HepG2 (cell line): ENCODE results near the gene CHN2. TPM values are rescaled to one million over a fixed set of nuclear protein-coding genes. Genes with fewer than 3 reads are reported as not detected.
A peak's percentile ranks its signal among the peaks of the same experiment; 100 is the strongest.

Experiments
- ATF4 ChIP-seq, 2 experiments: fragments of 450-650 bp in 1 of 2; sonication (generic) in 1 of 2; formaldehyde crosslinking; IDR thresholded peaks; 2 replicates each; pipeline versions ENCODE4 v1.5.0 to v1.8.0; 2020 to 2022; ENCODE audit warnings: mild to moderate bottlenecking in 1 of 2, missing genetic modification reagents in 1 of 2
- ATF7-NPFF ChIP-seq: sonication (generic); formaldehyde crosslinking; IDR thresholded peaks from 2 replicates; pipeline ENCODE4 v1.8.1; 2023; ENCODE audit warnings: mild to moderate bottlenecking, low read depth, missing genetic modification reagents, moderate library complexity
- ELF3 ChIP-seq: IDR thresholded peaks from 2 replicates; pipeline ENCODE4 v1.6.1; 2016; ENCODE audit warnings: missing genetic modification reagents, missing compliant biosample characterization
- FOXK1 ChIP-seq: sonication (generic); formaldehyde crosslinking; IDR thresholded peaks from 2 replicates; pipeline ENCODE4 v1.4.0; 2020; ENCODE audit warnings: low read depth, missing genetic modification reagents, borderline replicate concordance
- GMEB1 ChIP-seq: sonication (generic); formaldehyde crosslinking; IDR thresholded peaks from 2 replicates; pipeline ENCODE4 v1.5.1; 2020; ENCODE audit warnings: missing genetic modification reagents, mild to moderate bottlenecking, borderline replicate concordance
- HIC2 ChIP-seq: sonication (generic); formaldehyde crosslinking; IDR thresholded peaks from 2 replicates; pipeline ENCODE4 v1.9.0; 2022; ENCODE audit warnings: low read depth, missing genetic modification reagents
- HOXA3 ChIP-seq: sonication (generic); formaldehyde crosslinking; IDR thresholded peaks from 2 replicates; pipeline ENCODE4 v1.5.0; 2020; ENCODE audit warnings: missing genetic modification reagents
- MAFK ChIP-seq, 2 experiments: IDR thresholded peaks in 1 of 2; conservative IDR thresholded peaks in 1 of 2; 2 replicates each; pipeline ENCODE4 v1.6.1; 2011; ENCODE audit warnings: improper control_type of control experiment in 2 of 2, low read length in 2 of 2
- MEIS2 ChIP-seq: sonication (generic); formaldehyde crosslinking; IDR thresholded peaks from 2 replicates; pipeline ENCODE4 v1.9.0; 2021; ENCODE audit warnings: mild to moderate bottlenecking, missing genetic modification reagents
- NFE2 ChIP-seq: sonication (generic); formaldehyde crosslinking; IDR thresholded peaks from 2 replicates; pipeline ENCODE4 v1.4.0; 2020; ENCODE audit warnings: missing genetic modification reagents
- NR2C2 ChIP-seq: sonication (generic); formaldehyde crosslinking; IDR thresholded peaks from 2 replicates; pipeline ENCODE4 v1.4.0; 2020; ENCODE audit warnings: missing genetic modification reagents, mild to moderate bottlenecking, moderate library complexity, borderline replicate concordance
- RAD21 ChIP-seq: fragments of 450-650 bp; formaldehyde crosslinking; IDR thresholded peaks from 2 replicates; pipeline ENCODE4 v1.5.0; 2020; ENCODE audit warnings: mild to moderate bottlenecking
- REPIN1 ChIP-seq: sonication (generic); formaldehyde crosslinking; IDR thresholded peaks from 2 replicates; pipeline ENCODE4 v1.8.0; 2022; ENCODE audit warnings: missing genetic modification reagents, low read depth, mild to moderate bottlenecking, borderline replicate concordance
- SMARCC2 ChIP-seq: fragments of 450-650 bp; IDR thresholded peaks from 2 replicates; pipeline ENCODE4 v1.6.1; 2017; ENCODE audit warnings: antibody characterized with exemption, mild to moderate bottlenecking
- SOX5 ChIP-seq: IDR thresholded peaks from 2 replicates; pipeline ENCODE4 v1.6.1; 2016; ENCODE audit warnings: borderline replicate concordance
- SPEN ChIP-seq: sonication (generic); formaldehyde crosslinking; IDR thresholded peaks from 2 replicates; pipeline ENCODE4 v1.5.1; 2020; ENCODE audit warnings: low read depth, mild to moderate bottlenecking, missing genetic modification reagents
- TBL1XR1 ChIP-seq: fragments of 150-350 bp; IDR thresholded peaks from 2 replicates; pipeline ENCODE4 v1.6.1; 2014; ENCODE audit warnings: borderline replicate concordance, low read length; ENCODE audit not compliant: partially characterized antibody
- TFAP4 ChIP-seq: sonication (generic); IDR thresholded peaks from 2 replicates; pipeline ENCODE4 v1.6.1; 2016; ENCODE audit warnings: low read depth, borderline replicate concordance
- TRIM24 ChIP-seq: sonication (generic); formaldehyde crosslinking; IDR thresholded peaks from 2 replicates; pipeline ENCODE4 v1.8.0; 2022; ENCODE audit warnings: mild to moderate bottlenecking, missing genetic modification reagents
- ZGPAT ChIP-seq: IDR thresholded peaks from 2 replicates; pipeline ENCODE4 v1.6.1; 2016; ENCODE audit warnings: mild to moderate bottlenecking
- ZNF709 ChIP-seq: sonication (generic); formaldehyde crosslinking; IDR thresholded peaks from 2 replicates; pipeline ENCODE4 v1.5.0; 2020; ENCODE audit warnings: mild to moderate bottlenecking, missing genetic modification reagents
- ZNF746 ChIP-seq: sonication (generic); formaldehyde crosslinking; IDR thresholded peaks from 2 replicates; pipeline ENCODE4 v1.8.0; 2022; ENCODE audit warnings: mild to moderate bottlenecking, missing genetic modification reagents
- polyA plus RNA-seq, 8 experiments: library from polyadenylated mRNA; depleted of rRNA in 3 of 8; stranded (reverse) in 7 of 8; unstranded in 1 of 8; fragments of >200 nt; fragmentation: Illumina TruSeq in 4 of 8; extraction: Trizol in 4 of 8; gene quantifications; 2 replicates each; pipeline versions ENCODE4 v1.2.1 to v1.2.3, GENCODE V29; 2011 to 2016; ENCODE audit warnings: low read depth in 4 of 8, missing spikeins in 1 of 8, mixed read lengths in 1 of 8; ENCODE audit not compliant: insufficient read depth in 1 of 8
- total RNA-seq, 5 experiments: library from RNA; depleted of rRNA; stranded (reverse); fragments of >200 nt; fragmentation: Illumina TruSeq; extraction: Trizol; gene quantifications; 2 replicates each; pipeline ENCODE4 v1.2.3, GENCODE V29; 2016; ENCODE audit warnings: low read depth in 1 of 5

The CHN2 gene
- total and polyA plus RNA-seq, 2 of the 13 experiments (the other 11 are each of a cell fraction or from before 2014, with no cell fraction given) = 23.5 to 30.5 TPM

GRCh38 chr7:29228289-29229011, 33.9 kb downstream of the CHN2 start (continued):
- TF ChIP-seq SOX5 (peak; percentile 86; the same call in 1 of the 2 replicates), FOXK1 (CRISPR knock-in tag) (peak; percentile 74; the same call in 1 of the 2 replicates), NFE2 (CRISPR knock-in tag) (no peak), HOXA3 (peak; percentile 84), SMARCC2 (no peak), MAFK (conservative IDR thresholded peaks at IDR 0.05 in 1 of 2, IDR thresholded peaks at IDR 0.05 in 1 of 2; ENCODE audit: low read length in 2 of 2) (peak; percentile 17 to 40; a peak in 1 of 4 replicates), MEIS2 (peak; percentile 40; the same call in 1 of the 2 replicates), ATF4 (CRISPR knock-in tag; IDR thresholded peaks at IDR 0.05) (peak in 1 of 2 experiments; percentile 69; a peak in 2 of 4 replicates), ZNF746 (CRISPR knock-in tag) (peak; percentile 64; the same call in 1 of the 2 replicates), HIC2 (peak; percentile 76), ELF3 (CRISPR knock-in tag) (peak; percentile 56; the same call in 1 of the 2 replicates), ZGPAT (CRISPR knock-in tag) (peak; percentile 68; the same call in 1 of the 2 replicates), ZNF709 (CRISPR knock-in tag) (no peak), ATF7-NPFF (CRISPR knock-in tag) (0 out of 2 replicates have a peak, but pooled peaks have one; percentile 21), TFAP4 (0 out of 2 replicates have a peak, but pooled peaks have one; percentile 45), GMEB1 (CRISPR knock-in tag) (peak; percentile 35; the same call in 1 of the 2 replicates), TBL1XR1 (peak; percentile 86), SPEN (CRISPR knock-in tag) (peak; percentile 52; the same call in 1 of the 2 replicates), TRIM24 (CRISPR knock-in tag) (no peak), NR2C2 (peak; percentile 90), RAD21 (peak; percentile 41; the same call in 1 of the 2 replicates), REPIN1 (CRISPR knock-in tag) (0 out of 2 replicates have a peak, but pooled peaks have one; percentile 40)
